Measurements from ENCODE around the gene PLA2G4C. TPM values are rescaled to one million over a fixed set of nuclear protein-coding genes. Genes with fewer than 3 reads are reported as not detected.

PLA2G4C gene
- polyA plus RNA-seq, 3 donors: 3.8 to 14.5 (median 8.5) TPM

DNA sequence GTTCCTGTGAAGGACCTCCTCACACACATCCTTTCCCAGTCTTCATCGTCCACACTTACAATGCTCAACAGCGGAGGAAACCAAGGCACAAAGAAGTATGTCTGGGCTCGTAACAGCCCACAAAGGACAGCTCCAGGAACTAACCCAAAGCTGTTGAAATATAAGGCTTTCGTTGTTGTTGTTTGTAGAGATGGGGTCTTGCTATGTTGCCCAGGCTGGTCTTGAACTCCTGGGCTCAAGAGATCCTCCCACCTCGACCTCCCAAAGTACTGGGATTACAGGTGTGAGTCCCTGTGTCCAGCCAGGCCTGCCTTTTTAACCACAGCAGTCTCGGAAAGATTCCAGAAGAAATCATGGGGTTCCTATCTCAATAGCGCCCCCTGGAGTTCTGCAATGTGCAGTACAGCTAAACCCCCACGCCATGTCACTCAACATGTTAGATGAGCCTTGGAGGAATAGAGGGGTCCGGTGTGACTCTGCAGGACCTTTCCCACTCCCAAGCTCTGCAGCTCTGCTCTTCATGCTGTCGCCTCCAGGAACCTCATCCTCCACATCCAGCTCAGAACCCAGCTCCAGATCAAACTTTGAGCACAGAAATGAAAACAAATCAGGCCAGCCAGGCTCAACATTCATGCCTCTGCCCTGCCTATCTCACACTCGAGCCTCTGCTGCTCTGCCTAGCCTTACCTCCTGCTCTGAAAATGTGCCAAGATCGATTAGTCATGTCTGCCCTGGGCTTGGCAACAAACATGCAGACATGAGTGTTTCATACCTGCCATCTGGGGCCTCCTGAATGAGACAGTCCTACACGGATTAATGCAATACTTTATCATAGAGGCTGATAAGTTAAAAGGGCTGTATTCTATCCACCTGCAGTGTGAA lies 7.5 kb downstream of the PLA2G4C start:
- no peak overlapping the region for H3K4me2 ChIP-seq (replicated peaks; ENCODE audit: extremely low read depth, low read length, poor library complexity, severe bottlenecking)
- H3K9ac ChIP-seq (ENCODE audit: insufficient read depth, low read length, poor library complexity, severe bottlenecking): no peak overlapping the region
- no peaks in the 10 kb centered on the region for H3K36me3 ChIP-seq (replicated peaks in 1 of 2; ENCODE audit: control insufficient read depth in 1 of 2, insufficient read depth in 2 of 2, low read length in 2 of 2)
- TF ChIP-seq, protein P1, sequence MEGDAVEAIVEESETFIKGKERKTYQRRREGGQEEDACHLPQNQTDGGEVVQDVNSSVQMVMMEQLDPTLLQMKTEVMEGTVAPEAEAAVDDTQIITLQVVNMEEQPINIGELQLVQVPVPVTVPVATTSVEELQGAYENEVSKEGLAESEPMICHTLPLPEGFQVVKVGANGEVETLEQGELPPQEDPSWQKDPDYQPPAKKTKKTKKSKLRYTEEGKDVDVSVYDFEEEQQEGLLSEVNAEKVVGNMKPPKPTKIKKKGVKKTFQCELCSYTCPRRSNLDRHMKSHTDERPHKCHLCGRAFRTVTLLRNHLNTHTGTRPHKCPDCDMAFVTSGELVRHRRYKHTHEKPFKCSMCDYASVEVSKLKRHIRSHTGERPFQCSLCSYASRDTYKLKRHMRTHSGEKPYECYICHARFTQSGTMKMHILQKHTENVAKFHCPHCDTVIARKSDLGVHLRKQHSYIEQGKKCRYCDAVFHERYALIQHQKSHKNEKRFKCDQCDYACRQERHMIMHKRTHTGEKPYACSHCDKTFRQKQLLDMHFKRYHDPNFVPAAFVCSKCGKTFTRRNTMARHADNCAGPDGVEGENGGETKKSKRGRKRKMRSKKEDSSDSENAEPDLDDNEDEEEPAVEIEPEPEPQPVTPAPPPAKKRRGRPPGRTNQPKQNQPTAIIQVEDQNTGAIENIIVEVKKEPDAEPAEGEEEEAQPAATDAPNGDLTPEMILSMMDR (IDR thresholded peaks at IDR 0.05): peak; percentile 91
- DNase-seq: peak; percentile 21 to 43 (median 31)
- Mint-ChIP-seq H3K9me3 (no peaks in the 10 kb centered on the region), H3K27ac (peak overlapping the region in 2 of 7 donors; percentile 10 to 14), H3K4me1 (peaks cover 7% of the 10 kb centered on the region), H3K4me3 (no peak overlapping the region), H3K36me3 (no peaks in the 10 kb centered on the region), H3K27me3 (ENCODE audit: low read depth in 3 of 3) (peaks cover 1 to 4% (median 2%) of the 10 kb centered on the region in 3 donors)
- WGBS (ENCODE audit: insufficient coverage): 58% methylated on average over 11 of the region's 13 CpGs
- H3K4me1 ChIP-seq (ENCODE audit: control insufficient read depth in 1 of 2, insufficient read depth in 2 of 2, low read length in 2 of 2): peaks cover 4 to 6% of the 10 kb centered on the region in 2 donors
- H3K79me2 ChIP-seq (ENCODE audit: insufficient read depth, low read length): no peaks in the 10 kb centered on the region
- H3K4me3 ChIP-seq (replicated peaks in 1 of 3; ENCODE audit: low read depth in 2 of 3, low read length in 3 of 3): no peak overlapping the region
- no peaks in the 10 kb centered on the region for H3K9me3 ChIP-seq (replicated peaks in 1 of 2; ENCODE audit: control insufficient read depth in 1 of 2, insufficient read depth in 1 of 2, low read length in 2 of 2)
- no peak overlapping the region for H2AFZ ChIP-seq (ENCODE audit: insufficient read depth, low read depth, low read length, poor library complexity, severe bottlenecking)
- intact Hi-C loops (cut with micrococcal nuclease): loop anchor here (10.0 kb wide), 1 partner anchor 192 kb away; no protein-coding TSS in a partner anchor
- no peaks in the 10 kb centered on the region for H3K27me3 ChIP-seq (ENCODE audit: control insufficient read depth in 2 of 2, insufficient read depth in 2 of 2, low read length in 2 of 2)
- no peak overlapping the region for H3K27ac ChIP-seq (ENCODE audit: low read depth in 1 of 2, low read length in 2 of 2)
- no peaks in the 10 kb centered on the region for H4K20me1 ChIP-seq (ENCODE audit: insufficient read depth, low read length)

DNA sequence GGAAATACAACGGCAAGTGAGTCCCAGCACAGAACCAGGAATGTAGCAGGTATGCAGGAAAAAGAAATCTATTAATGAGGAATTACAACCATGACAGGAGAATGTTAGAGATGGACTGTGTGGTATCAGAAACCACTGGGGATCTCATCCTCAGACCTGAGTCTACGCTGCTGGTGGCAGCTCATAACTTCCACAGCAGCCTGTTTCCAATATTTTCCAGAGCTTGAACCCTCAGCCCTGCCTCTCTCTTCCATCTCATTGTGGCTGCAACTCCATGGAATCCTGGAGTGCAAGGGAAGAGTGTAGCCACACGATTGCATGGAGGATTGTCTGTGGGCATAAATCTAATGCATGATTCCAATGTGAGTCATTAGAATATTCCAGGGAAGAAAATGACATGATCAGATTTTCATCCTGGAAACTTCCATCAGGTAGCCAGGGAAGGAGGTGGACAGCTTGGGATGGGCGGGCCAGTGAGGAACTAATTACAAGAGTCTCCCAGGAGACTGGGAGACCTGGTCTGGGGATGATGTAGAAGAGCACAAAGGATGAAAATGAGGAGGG lies 14.9 kb downstream of the PLA2G4C start:
- TF ChIP-seq, protein P1 (IDR thresholded peaks at IDR 0.05): no peak
- peaks cover 0 to 14% (median 5%) of the 10 kb centered on the region in 7 donors for H3K9me3 Mint-ChIP-seq
- Histone ChIP-seq H3K36me3 (replicated peaks in 1 of 2; ENCODE audit: control insufficient read depth in 1 of 2, insufficient read depth in 2 of 2, low read length in 2 of 2) (no peaks in the 10 kb centered on the region), H2AFZ (ENCODE audit: insufficient read depth, low read depth, low read length, poor library complexity, severe bottlenecking) (no peak overlapping the region), H3K27me3 (ENCODE audit: control insufficient read depth in 2 of 2, insufficient read depth in 2 of 2, low read length in 2 of 2) (no peaks in the 10 kb centered on the region), H3K4me1 (ENCODE audit: control insufficient read depth in 1 of 2, insufficient read depth in 2 of 2, low read length in 2 of 2) (no peaks in the 10 kb centered on the region), H4K20me1 (ENCODE audit: insufficient read depth, low read length) (no peaks in the 10 kb centered on the region), H3K79me2 (ENCODE audit: insufficient read depth, low read length) (no peaks in the 10 kb centered on the region), H3K9me3 (replicated peaks in 1 of 2; ENCODE audit: control insufficient read depth in 1 of 2, insufficient read depth in 1 of 2, low read length in 2 of 2) (peaks cover 0 to 8% of the 10 kb centered on the region in 2 donors), H3K27ac (ENCODE audit: low read depth in 1 of 2, low read length in 2 of 2) (no peak overlapping the region), H3K9ac (ENCODE audit: insufficient read depth, low read length, poor library complexity, severe bottlenecking) (no peak overlapping the region), H3K4me2 (replicated peaks; ENCODE audit: extremely low read depth, low read length, poor library complexity, severe bottlenecking) (no peak overlapping the region), H3K4me3 (replicated peaks in 1 of 3; ENCODE audit: low read depth in 2 of 3, low read length in 3 of 3) (no peak overlapping the region)
- peaks cover 0 to 2% of the 10 kb centered on the region in 2 donors for H3K36me3 Mint-ChIP-seq
- no peak overlapping the region for H3K27ac Mint-ChIP-seq
- no peak overlapping the region for H3K4me3 Mint-ChIP-seq
- H3K4me1 Mint-ChIP-seq: no peaks in the 10 kb centered on the region
- no peak for DNase-seq
- peaks cover 3 to 5% (median 5%) of the 10 kb centered on the region in 3 donors for H3K27me3 Mint-ChIP-seq (ENCODE audit: low read depth in 3 of 3)
- intact Hi-C loops (cut with micrococcal nuclease): no loop called here
- WGBS (ENCODE audit: insufficient coverage): 97% methylated on average over 4 of the region's 4 CpGs
